ENCODE results near the gene DGCR8.
A peak's percentile ranks its signal among the peaks of the same experiment; 100 is the strongest.

Gene DGCR8

GRCh38 chr22:20124083-20124787, 44.2 kb downstream of the DGCR8 start:
- no peak for DNase-seq (ENCODE audit: low spot score)

- no peak for DNase-seq (ENCODE audit: low spot score)
Observed at GRCh38 chr22:20125201-20126174, 45.4 kb downstream of the DGCR8 start.

- DNase-seq (ENCODE audit: low spot score), result no peak
Observed at GRCh38 chr22:20126284-20127029, 46.4 kb downstream of the DGCR8 start.

GRCh38 chr22:20127318-20127868, 47.4 kb downstream of the DGCR8 start:
- no peak for DNase-seq (ENCODE audit: low spot score)

- DNase-seq (ENCODE audit: low spot score), result no peak
Observed at GRCh38 chr22:20127869-20128618, 48.0 kb downstream of the DGCR8 start.

GRCh38 chr22:20128619-20128901, 48.5 kb downstream of the DGCR8 start:
- no peak for DNase-seq (ENCODE audit: low spot score)

- DNase-seq (ENCODE audit: low spot score), result peak; percentile 35
Observed at GRCh38 chr22:20128902-20129746, 49.1 kb downstream of the DGCR8 start.

GRCh38 chr22:20129747-20130014, 49.6 kb downstream of the DGCR8 start:
- DNase-seq (ENCODE audit: low spot score), result no peak

GRCh38 chr22:20130319-20130718, 50.3 kb downstream of the DGCR8 start:
- peak; percentile 46 for DNase-seq (ENCODE audit: low spot score)

- peak; percentile 43 for DNase-seq (ENCODE audit: low spot score)
Observed at GRCh38 chr22:20130731-20131596, 50.9 kb downstream of the DGCR8 start.

- no peak for DNase-seq (ENCODE audit: low spot score)
Observed at GRCh38 chr22:20131597-20131858, 51.5 kb downstream of the DGCR8 start, which contains the start of gene ZDHHC8. Gene ZDHHC8, plus strand, starts transcription at chr22:20131804. Its CDS starts 144 bp downstream, at chr22:20131948.

- DNase-seq (ENCODE audit: low spot score), result no peak
Observed at GRCh38 chr22:20131859-20132685, 52.0 kb downstream of the DGCR8 start.

GRCh38 chr22:20132686-20133246, 52.7 kb downstream of the DGCR8 start:
- no peak for DNase-seq (ENCODE audit: low spot score)

GRCh38 chr22:20133930-20134549, 54.0 kb downstream of the DGCR8 start:
- DNase-seq (ENCODE audit: low spot score), result no peak

GRCh38 chr22:20135265-20135664, 55.2 kb downstream of the DGCR8 start:
- no peak for DNase-seq (ENCODE audit: low spot score)

- DNase-seq (ENCODE audit: low spot score), result no peak
Observed at GRCh38 chr22:20135806-20136602, 56.0 kb downstream of the DGCR8 start.

GRCh38 chr22:20136603-20136873, 56.5 kb downstream of the DGCR8 start:
- DNase-seq (ENCODE audit: low spot score), result no peak

- no peak for DNase-seq (ENCODE audit: low spot score)
Observed at GRCh38 chr22:20137113-20137512, 57.1 kb downstream of the DGCR8 start.

All from SW480 (cell line).